PC-3 (cell line): ENCODE results near the gene PHEX. TPM values are rescaled to one million over a fixed set of nuclear protein-coding genes. Genes with fewer than 3 reads are reported as not detected.

Source experiments
- ATAC-seq: fragments of 200-7000 bp; cut with Tn5 transposase; 2 replicates; pipeline ENCODE4 v1.9.1; 2020; ENCODE audit warnings: mild to moderate bottlenecking, moderate library complexity
- BruUV-seq: library from RNA; stranded (reverse); fragments of 400-500 nt; replicated peaks from 2 replicates; lab custom pipeline; 2021; lab: Mats Ljungman, UMichigan
- CTCF ChIA-PET: fragments of 300-600 bp; sonication (Branson Sonifier 250); formaldehyde crosslinking; loops from one replicate; lab custom pipeline; 2022; ENCODE audit warnings: antibody characterized with exemption; lab: Charles Lee
- POLR2A ChIA-PET: fragments of 300-600 bp; sonication (Branson Sonifier 250); formaldehyde crosslinking; loops from one replicate; lab custom pipeline; 2022; ENCODE audit warnings: antibody characterized with exemption; ENCODE audit not compliant: unreplicated experiment; lab: Charles Lee
- DNase-seq: peaks from one replicate; pipeline ENCODE4 v3.0.0-alpha.2; 2015
- H2AFZ ChIP-seq: fragments of 300-600 bp; sonication (generic); 2 replicates; pipeline ENCODE4 v1.6.0; 2016; ENCODE audit warnings: antibody characterized with exemption, low read length
- H3F3A ChIP-seq: fragments of 300-600 bp; sonication (generic); one replicate; pipeline ENCODE4 v1.6.0; 2017; ENCODE audit warnings: antibody characterized with exemption, low read length, control low read depth, mild to moderate bottlenecking; ENCODE audit not compliant: unreplicated experiment
- H3K27ac ChIP-seq: fragments of 300-600 bp; sonication (generic); 2 replicates; pipeline ENCODE4 v1.5.1; 2016; ENCODE audit warnings: mild to moderate bottlenecking, low read length
- H3K27me3 ChIP-seq: fragments of 300-600 bp; sonication (generic); 2 replicates; pipeline ENCODE4 v1.6.1; 2016; ENCODE audit warnings: low read length, mixed read lengths
- H3K36me3 ChIP-seq: fragments of 300-600 bp; sonication (generic); 2 replicates; pipeline ENCODE4 v1.6.1; 2016; ENCODE audit warnings: low read depth, mixed run types, low read length, mixed read lengths
- H3K4me1 ChIP-seq: fragments of 300-600 bp; sonication (generic); 2 replicates; pipeline ENCODE4 v1.5.1; 2016; ENCODE audit warnings: low read length; ENCODE audit not compliant: insufficient read depth
- H3K4me2 ChIP-seq: fragments of 300-600 bp; sonication (generic); 2 replicates; pipeline ENCODE4 v1.6.0; 2016; ENCODE audit warnings: low read length
- H3K4me3 ChIP-seq: fragments of 300-600 bp; sonication (generic); 2 replicates; pipeline ENCODE4 v1.5.1; 2016; ENCODE audit warnings: mild to moderate bottlenecking, low read length, mixed read lengths
- H3K79me2 ChIP-seq: fragments of 300-600 bp; sonication (generic); 2 replicates; pipeline ENCODE4 v1.6.1; 2017; ENCODE audit warnings: low read length, mixed read lengths
- H3K9ac ChIP-seq: fragments of 300-600 bp; sonication (generic); 2 replicates; pipeline ENCODE4 v1.6.0; 2016; ENCODE audit warnings: mild to moderate bottlenecking, low read length
- H3K9me2 ChIP-seq: fragments of 300-600 bp; sonication (generic); replicated peaks from 2 replicates; pipeline ENCODE4 v1.6.1; 2016; ENCODE audit warnings: mixed run types, low read length, mixed read lengths
- H3K9me3 ChIP-seq: fragments of 300-600 bp; sonication (generic); 2 replicates; pipeline ENCODE4 v1.6.1; 2016; ENCODE audit warnings: low read length, mixed read lengths
- H4K20me1 ChIP-seq: fragments of 300-600 bp; sonication (generic); 2 replicates; pipeline ENCODE4 v1.6.1; 2016; ENCODE audit warnings: low read length, mixed read lengths
- CTCF ChIP-seq: fragments of 300-600 bp; sonication (generic); conservative IDR thresholded peaks from 2 replicates; pipeline ENCODE4 v1.5.1; 2017; ENCODE audit warnings: antibody characterized with exemption, low read depth, mild to moderate bottlenecking, low read length
- EZH2 ChIP-seq: fragments of 300-600 bp; sonication (generic); IDR thresholded peaks from one replicate; pipeline ENCODE4 v1.6.1; 2017; ENCODE audit warnings: antibody characterized with exemption, mild to moderate bottlenecking, low read length; ENCODE audit not compliant: unreplicated experiment
- EZH2phosphoT487 ChIP-seq: fragments of 300-600 bp; sonication (generic); IDR thresholded peaks from 2 replicates; pipeline ENCODE4 v1.6.1; 2018; ENCODE audit warnings: mild to moderate bottlenecking, antibody characterized with exemption, low read length, borderline replicate concordance
- intact Hi-C: fragments of 100-400 bp; cut with micrococcal nuclease; formaldehyde crosslinking; loops from 2 replicates; pipeline ENCODE4 v1.9.0; 2023
- total RNA-seq: library from RNA; depleted of rRNA; stranded (reverse); fragments of >200 nt; gene quantifications from 2 replicates; pipeline ENCODE4 v1.2.3, GENCODE V29; 2014

The PHEX gene
- total RNA-seq, 1 experiment from 2014 or later, result 0.62 TPM

DNA sequence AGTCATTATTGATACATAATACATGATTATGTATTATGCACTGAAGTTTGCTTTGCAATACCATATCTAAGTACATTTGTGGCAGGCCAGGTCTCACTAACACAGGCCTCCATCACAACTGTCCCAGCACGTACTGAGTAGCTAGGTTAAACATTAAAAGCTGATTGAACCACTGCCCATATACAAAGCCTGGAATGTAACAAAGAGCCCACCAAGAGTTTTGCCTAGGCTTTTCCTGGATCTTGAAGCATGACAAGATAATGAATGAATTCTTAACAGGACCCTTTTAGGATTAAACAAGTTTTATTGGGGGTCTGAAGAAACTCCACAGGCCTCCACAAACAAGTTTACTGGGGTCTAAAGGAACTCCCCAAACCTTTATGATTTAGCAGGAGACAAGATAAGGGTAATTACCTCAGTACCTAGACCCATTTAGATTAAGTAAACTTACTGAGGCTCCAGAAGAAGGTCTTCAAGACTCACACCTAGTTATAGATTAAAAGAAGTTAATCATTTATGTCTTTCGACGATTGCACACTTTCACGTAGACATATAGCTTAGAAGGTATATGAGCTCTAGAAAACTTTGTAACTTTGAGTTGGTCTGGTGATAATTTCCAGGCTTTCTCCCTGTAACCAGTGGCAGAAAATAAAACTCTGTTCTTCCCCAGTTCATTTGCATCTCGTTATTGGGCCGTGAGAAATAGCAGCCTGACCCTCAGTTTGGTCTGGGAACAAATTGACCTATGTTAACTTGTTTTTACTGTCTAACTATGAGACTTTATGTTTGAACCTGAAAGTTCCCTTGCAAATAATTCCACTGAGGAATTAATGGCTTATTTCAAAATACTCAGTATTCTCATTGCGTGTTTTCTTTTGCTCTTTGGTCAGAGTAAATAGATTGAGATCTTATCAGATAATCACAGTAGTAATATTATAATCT lies 84.8 kb downstream of the PHEX start:
- Histone ChIP-seq H2AFZ (no peak overlapping the region), H3K4me1 (peaks cover 13% of the 10 kb centered on the region), H3K27ac (no peak overlapping the region), H3F3A (no peaks in the 10 kb centered on the region), H3K27me3 (no peaks in the 10 kb centered on the region), H3K4me3 (no peak overlapping the region), H3K9me2 (no peaks in the 10 kb centered on the region), H3K9me3 (no peaks in the 10 kb centered on the region), H3K79me2 (no peaks in the 10 kb centered on the region), H3K9ac (no peak overlapping the region), H4K20me1 (no peaks in the 10 kb centered on the region), H3K4me2 (no peak overlapping the region), H3K36me3 (no peaks in the 10 kb centered on the region)
- TF ChIP-seq EZH2phosphoT487 (no peak), CTCF (no peak), EZH2 (no peak)
- ATAC-seq, result no peak
- CTCF ChIA-PET, result no interaction called here
- POLR2A ChIA-PET, result no interaction called here
- intact Hi-C loops, result no loop called here
- no TSS peak for BruUV-seq
- DNase-seq, result no peak

- H3K4me2 ChIP-seq, result peak overlapping the region; percentile 55
- ChIA-PET POLR2A (no interaction called here), CTCF (no interaction called here)
Measured at GRCh38 chrX:22117633-22118032, 85.5 kb downstream of the PHEX start.

More at GRCh38 chrX:22117633-22118032, 85.5 kb downstream of the PHEX start:
- Histone ChIP-seq H4K20me1 (no peaks in the 10 kb centered on the region), H3K9ac (no peak overlapping the region), H3K9me3 (no peaks in the 10 kb centered on the region), H3F3A (no peaks in the 10 kb centered on the region), H3K27ac (no peak overlapping the region), H3K9me2 (no peaks in the 10 kb centered on the region), H3K36me3 (no peaks in the 10 kb centered on the region), H3K27me3 (no peaks in the 10 kb centered on the region), H3K4me1 (peaks cover 14% of the 10 kb centered on the region), H3K79me2 (no peaks in the 10 kb centered on the region), H3K4me3 (no peak overlapping the region), H2AFZ (no peak overlapping the region)
- BruUV-seq, result no TSS peak
- DNase-seq, result peak; percentile 14
- no peak for ATAC-seq
- TF ChIP-seq EZH2phosphoT487, result no peak
- no peak for TF ChIP-seq CTCF
- no peak for TF ChIP-seq EZH2
- intact Hi-C loops, result no loop called here
